Psoas muscle (tissue), 8 donors: ENCODE data around the gene NRF1. TPM values are rescaled to one million over a fixed set of nuclear protein-coding genes. Genes with fewer than 3 reads are reported as not detected.
A peak's percentile ranks its signal among the peaks of the same experiment; 100 is the strongest.
"Not testable (repeated sequence)": the region's sequence is repeated elsewhere in the genome, so short reads cannot be mapped to it uniquely, and the experiment has no call there.

ENCODE experiments used
- ATAC-seq, 4 donors: fragments of 200-7000 bp; cut with Tn5 transposase; one replicate each; pipeline ENCODE4 v1.9.1; 2020; ENCODE audit warnings: moderate library complexity in 3 of 4, mild to moderate bottlenecking in 2 of 4
- DNase-seq, 2 donors: peaks; one replicate each; pipeline ENCODE4 v3.0.0-alpha.2; 2020
- H3K27ac ChIP-seq: fragments of 200-600 bp; one replicate; pipeline ENCODE4 v1.8.0; 2022
- H3K27me3 ChIP-seq, 3 donors: fragments of 200-600 bp in 1 of 3; one replicate each; pipeline versions ENCODE4 v1.6.1 to v1.8.0; 2013 to 2022; ENCODE audit warnings: low read length in 2 of 3, mild to moderate bottlenecking in 2 of 3, moderate library complexity in 1 of 3; ENCODE audit not compliant: insufficient read depth in 3 of 3
- H3K36me3 ChIP-seq, 2 donors: fragments of 200-600 bp in 1 of 2; one replicate each; pipeline versions ENCODE4 v1.6.1 to v1.8.0; 2013 to 2022; ENCODE audit warnings: low read depth in 1 of 2, mild to moderate bottlenecking in 1 of 2, moderate library complexity in 1 of 2; ENCODE audit not compliant: insufficient read depth in 1 of 2
- H3K4me1 ChIP-seq: fragments of 200-600 bp; one replicate; pipeline ENCODE4 v1.8.0; 2022
- H3K4me3 ChIP-seq: fragments of 200-600 bp; one replicate; pipeline ENCODE4 v1.8.0; 2022; ENCODE audit warnings: mild to moderate bottlenecking
- H3K9me3 ChIP-seq: fragments of 200-600 bp; one replicate; pipeline ENCODE4 v1.8.0; 2022
- CTCF ChIP-seq: fragments of 200-600 bp; IDR thresholded peaks from one replicate; pipeline ENCODE4 v1.8.0; 2022; ENCODE audit warnings: antibody characterized with exemption
- WGBS, 3 donors: extraction: QIAGEN DNeasy Blood & Tissue Kit; methylation state at CpG; one replicate each; pipeline versions ENCODE4 v1.1.6 to v1.1.7; 2013; 5-methylcytosine and 5-hydroxymethylcytosine counted together
- intact Hi-C, 2 donors: fragments of 100-400 bp; cut with DNase I; formaldehyde crosslinking; loops; one replicate each; pipeline versions ENCODE4 v1.11.0 to v1.14.2; 2022
- long read RNA-seq, 2 donors: library from polyadenylated mRNA; unstranded; transcript quantifications; one replicate each; pipeline ENCODE4 v2.0.0, GENCODE V29; 2021
- polyA plus RNA-seq, 3 donors: library from polyadenylated mRNA; stranded (reverse); fragments of 200-250 nt; gene quantifications; one replicate each; pipeline ENCODE4 v1.2.3, GENCODE V29; 2013
- total RNA-seq, 4 donors: library from RNA; stranded (reverse); fragmentation: NEBNext Ultra II Directional in 2 of 4; extraction: Animal tissue kit (Norgen Biotek cat#: 25700) in 2 of 4; gene quantifications; one replicate each; pipeline versions ENCODE4 v1.2.1 to v1.2.4, GENCODE V29; 2021 to 2023
- donor health status: healthy with polysubstance abuse.
- donor health status: DM: no; HTN: no; CAD: no; lungs with moderate emphysema.
- donor health status: Bipolar disorder and iron deficiency.
- donor health status: healthy.
- donor health status: DM: yes; HTN: yes; CAD: no.
- donor health status: DM: no; HTN: no; CAD: no.
- donor health status: DM: no; HTN: no; CAD: no.
- donor health status: DM: yes; HTN: yes; CAD: no.

The NRF1 gene
- 10 to 100 TPM; 10.0 to 13.7 (median 10.7) TPM for total RNA-seq
- 1 to 10 TPM; 4.4 to 9.8 (median 4.9) TPM for polyA plus RNA-seq
- long read RNA-seq, donor 1, partial matches to known transcripts: 1 of 8 reads
- long read RNA-seq, donor 1, other reads (novel, unspliced or antisense): 1 of 8 reads
- long read RNA-seq, donor 2, transcript NRF1-201 (11 exons, 2,424 nt): major isoform, 8 of 27 reads
- long read RNA-seq, donor 2, transcript NRF1-205 (11 exons, 3,528 nt): minor isoform, 5 of 27 reads
- long read RNA-seq, donor 2, partial matches to known transcripts: 6 of 27 reads
- long read RNA-seq, donor 2, other reads (novel, unspliced or antisense): 8 of 27 reads

GRCh38 chr7:129611246-129612111, at the start of gene NRF1:
Gene NRF1 (plus strand): TSS chr7:129611720. CDS start chr7:129657352, 45,632 bp downstream.
- no peaks in the 10 kb centered on the region for H3K9me3 ChIP-seq
- H3K4me3 ChIP-seq: peak within 1 kb of the TSS; percentile 96
- WGBS, 3 donors: 0 to 1% (median 1%) methylated on average over 44 to 98 of the region's 98 CpGs
- peaks cover 0 to 11% of the 10 kb centered on the region in 2 donors for H3K36me3 ChIP-seq
- ATAC-seq (peak; percentile 96 to 99 (median 97)), DNase-seq (peak; percentile 92 to 96)
- no peaks in the 10 kb centered on the region for H3K27me3 ChIP-seq
- peak; percentile 23 for TF ChIP-seq CTCF
- intact Hi-C loops: loop anchor here (5.0 to 10.0 kb wide), 2 partner anchors 216 to 387 kb away; partner anchors contain the start of gene AHCYL2 (in 1 of the 2)
- peak within 1 kb of the TSS; percentile 97 for H3K27ac ChIP-seq
- peaks cover 27% of the 10 kb centered on the region for H3K4me1 ChIP-seq

DNA sequence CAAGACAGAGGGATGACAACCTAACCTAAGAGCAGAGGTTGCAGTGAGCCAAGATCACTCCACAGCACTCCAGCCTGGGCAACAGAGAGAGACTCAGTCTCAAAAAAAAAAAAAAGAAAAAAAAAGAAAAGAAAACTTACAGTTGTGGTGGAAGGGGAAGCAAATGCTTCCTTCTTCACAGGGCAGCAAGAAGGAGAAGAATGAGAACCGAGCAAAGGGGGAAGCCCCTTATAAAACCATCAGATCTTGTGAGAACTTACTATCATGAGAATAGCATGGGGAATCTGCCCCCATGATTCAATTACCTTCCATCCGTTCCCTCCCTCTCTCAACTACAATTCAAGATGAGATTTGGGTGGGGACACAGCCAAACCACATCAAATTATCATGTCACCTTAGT, 45.2 kb upstream of the NRF1 start:
- ATAC-seq, H3K4me1 ChIP-seq, DNase-seq, H3K9me3 ChIP-seq, H3K27ac ChIP-seq, H3K36me3 ChIP-seq, intact Hi-C loops, H3K27me3 ChIP-seq, H3K4me3 ChIP-seq: not testable (repeated sequence)
- 66 to 72% (median 67%) methylated on average over 2 of the region's 2 CpGs for WGBS, 3 donors

- intact Hi-C loops: no loop called here
- Histone ChIP-seq H3K27me3 (peaks cover 0 to 6% (median 6%) of the 10 kb centered on the region in 3 donors), H3K36me3 (no peaks in the 10 kb centered on the region), H3K4me3 (no peak overlapping the region), H3K27ac (no peak overlapping the region), H3K4me1 (no peaks in the 10 kb centered on the region), H3K9me3 (no peaks in the 10 kb centered on the region)
- WGBS, 3 donors: 92 to 95% (median 95%) methylated on average over 3 of the region's 3 CpGs
- ATAC-seq (no peak), DNase-seq (no peak)
- no peak for TF ChIP-seq CTCF
Observed at GRCh38 chr7:129567377-129567776, 44.1 kb upstream of the NRF1 start.

GRCh38 chr7:129568240-129568639, 43.3 kb upstream of the NRF1 start:
- WGBS, 3 donors: 44 to 92% (median 58%) methylated on average over 1 of the region's 1 CpG
- no peak for DNase-seq
- no peak overlapping the region for H3K4me3 ChIP-seq
- ATAC-seq: no peak
- no peaks in the 10 kb centered on the region for H3K9me3 ChIP-seq
- intact Hi-C loops: no loop called here
- peaks cover 0 to 6% (median 6%) of the 10 kb centered on the region in 3 donors for H3K27me3 ChIP-seq
- no peaks in the 10 kb centered on the region for H3K36me3 ChIP-seq
- no peaks in the 10 kb centered on the region for H3K4me1 ChIP-seq
- no peak for TF ChIP-seq CTCF
- no peak overlapping the region for H3K27ac ChIP-seq

DNA sequence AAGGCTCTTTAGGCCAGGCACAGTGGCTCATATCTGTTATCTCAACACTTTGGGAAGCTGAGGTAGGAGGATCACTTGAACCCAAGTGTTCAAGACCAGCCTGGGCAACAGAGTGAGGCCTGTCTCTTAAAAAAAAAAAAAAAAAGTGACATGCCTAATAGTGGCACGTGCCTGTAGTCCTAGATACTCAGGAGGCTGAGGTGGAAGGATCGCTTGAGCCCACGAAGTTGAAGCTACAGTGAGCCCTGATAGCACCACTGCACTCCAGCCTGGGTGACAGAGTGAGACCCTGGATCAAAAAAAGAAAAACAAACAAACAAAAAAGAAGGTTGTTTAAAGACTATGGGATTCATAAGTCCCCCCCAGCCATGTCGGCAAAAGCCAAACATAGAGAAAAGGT, 42.2 kb upstream of the NRF1 start:
- Histone ChIP-seq H3K36me3 (no peaks in the 10 kb centered on the region), H3K27me3 (peaks cover 0 to 6% (median 3%) of the 10 kb centered on the region in 3 donors), H3K9me3 (no peaks in the 10 kb centered on the region), H3K27ac (no peak overlapping the region), H3K4me3 (no peak overlapping the region), H3K4me1 (no peaks in the 10 kb centered on the region)
- DNase-seq (no peak), ATAC-seq (no peak)
- WGBS, 3 donors: 53 to 67% (median 65%) methylated on average over 4 of the region's 4 CpGs
- no peak for TF ChIP-seq CTCF
- intact Hi-C loops: no loop called here
